Raji (cell line): ENCODE data around the gene ITSN1.

Experiments used
- POLR2A ChIP-seq: IDR thresholded peaks from 2 replicates; pipeline ENCODE4 v1.6.1; 2011; ENCODE audit warnings: low read depth, low read length, control low read depth; ENCODE audit not compliant: insufficient read depth

Gene ITSN1

DNA sequence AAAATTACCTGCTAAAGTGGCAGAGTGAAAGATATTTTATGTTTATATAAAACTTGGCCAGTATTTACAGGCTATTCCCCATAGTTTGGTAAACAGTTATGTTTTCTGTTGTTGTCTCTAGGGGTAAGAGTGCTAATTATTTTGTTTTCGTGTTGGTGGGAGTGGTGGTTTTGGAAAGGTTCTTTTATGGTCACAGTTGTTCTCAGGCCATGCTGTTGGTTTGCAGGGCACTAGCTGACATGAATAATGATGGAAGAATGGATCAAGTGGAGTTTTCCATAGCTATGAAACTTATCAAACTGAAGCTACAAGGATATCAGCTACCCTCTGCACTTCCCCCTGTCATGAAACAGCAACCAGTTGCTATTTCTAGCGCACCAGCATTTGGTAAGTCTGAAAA is 92.5 kb downstream of the ITSN1 start:
- no peak for TF ChIP-seq POLR2A

GRCh38 chr21:33736569-33736968 is 94.3 kb downstream of the ITSN1 start:
- no peak for TF ChIP-seq POLR2A

GRCh38 chr21:33739701-33740100 is 97.4 kb downstream of the ITSN1 start:
- TF ChIP-seq POLR2A: no peak

DNA sequence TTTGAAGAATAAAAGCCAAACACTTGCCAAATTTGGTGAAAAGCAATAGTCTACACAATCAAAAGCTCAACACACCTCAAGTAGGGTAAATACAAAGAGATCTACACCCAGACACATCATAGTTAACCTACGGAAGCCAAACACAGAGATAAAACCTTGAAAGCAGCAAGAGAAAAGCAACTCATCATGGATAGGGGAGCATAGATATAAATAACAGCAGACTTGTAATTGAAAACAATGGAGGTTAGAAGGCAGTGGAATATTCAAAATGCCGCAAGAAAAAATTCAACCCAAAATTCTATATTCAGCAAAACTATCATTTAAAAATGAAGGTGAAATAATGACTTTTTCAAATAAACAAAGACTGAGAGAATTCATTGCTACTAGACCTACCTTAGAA is 105.1 kb downstream of the ITSN1 start:
- TF ChIP-seq POLR2A: no peak

- TF ChIP-seq POLR2A: no peak
Measured at GRCh38 chr21:33748903-33749302, 106.6 kb downstream of the ITSN1 start.

GRCh38 chr21:33750017-33750416 is 107.7 kb downstream of the ITSN1 start:
- no peak for TF ChIP-seq POLR2A

DNA sequence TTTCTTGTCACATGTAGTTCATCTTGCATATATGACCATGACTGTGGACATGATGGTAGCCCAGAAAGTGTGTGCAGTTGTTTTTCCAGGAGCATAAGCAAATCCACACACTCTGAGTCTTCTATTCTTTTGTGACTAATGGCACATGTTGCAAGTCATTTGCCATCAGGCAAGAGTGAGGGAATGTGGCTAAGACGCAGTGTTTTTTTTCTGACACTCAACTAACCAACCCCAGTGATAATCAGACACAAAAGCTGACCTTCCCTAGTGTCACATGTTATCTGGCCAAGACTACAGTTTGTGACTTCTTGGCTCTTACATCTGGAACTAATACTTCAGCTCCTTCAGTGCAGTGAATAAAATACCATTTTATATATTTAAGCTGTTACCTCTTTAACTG is 108.8 kb downstream of the ITSN1 start:
- no peak for TF ChIP-seq POLR2A

GRCh38 chr21:33751533-33751932 is 109.2 kb downstream of the ITSN1 start:
- no peak for TF ChIP-seq POLR2A

DNA sequence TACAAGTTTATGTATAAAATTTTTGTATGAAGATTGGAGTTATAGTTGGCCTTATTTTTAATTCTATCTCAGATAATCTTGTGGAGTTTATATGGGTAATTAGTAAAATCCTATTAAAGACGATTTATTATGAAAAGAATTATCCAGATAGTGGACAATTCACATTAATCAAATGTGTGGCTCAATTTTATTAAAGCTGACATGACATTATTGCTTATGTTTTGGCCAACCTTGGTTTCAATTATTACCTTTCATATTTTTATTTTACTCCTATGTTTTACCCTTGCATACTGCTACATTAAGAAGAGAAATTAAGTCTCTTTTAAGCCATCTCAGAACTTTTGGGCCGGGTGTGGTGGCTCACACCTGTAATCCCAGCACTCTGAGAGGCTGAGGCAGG is 110.0 kb downstream of the ITSN1 start:
- TF ChIP-seq POLR2A: no peak

- TF ChIP-seq POLR2A: no peak
Measured at GRCh38 chr21:33753886-33754285, 111.6 kb downstream of the ITSN1 start.

- TF ChIP-seq POLR2A: no peak
Measured at GRCh38 chr21:33754481-33754880, 112.2 kb downstream of the ITSN1 start.

- no peak for TF ChIP-seq POLR2A
Measured at GRCh38 chr21:33755354-33755753, 113.1 kb downstream of the ITSN1 start.

- no peak for TF ChIP-seq POLR2A
Measured at GRCh38 chr21:33760641-33761440, 118.5 kb downstream of the ITSN1 start.

GRCh38 chr21:33761441-33762036 is 119.2 kb downstream of the ITSN1 start:
- TF ChIP-seq POLR2A: no peak

DNA sequence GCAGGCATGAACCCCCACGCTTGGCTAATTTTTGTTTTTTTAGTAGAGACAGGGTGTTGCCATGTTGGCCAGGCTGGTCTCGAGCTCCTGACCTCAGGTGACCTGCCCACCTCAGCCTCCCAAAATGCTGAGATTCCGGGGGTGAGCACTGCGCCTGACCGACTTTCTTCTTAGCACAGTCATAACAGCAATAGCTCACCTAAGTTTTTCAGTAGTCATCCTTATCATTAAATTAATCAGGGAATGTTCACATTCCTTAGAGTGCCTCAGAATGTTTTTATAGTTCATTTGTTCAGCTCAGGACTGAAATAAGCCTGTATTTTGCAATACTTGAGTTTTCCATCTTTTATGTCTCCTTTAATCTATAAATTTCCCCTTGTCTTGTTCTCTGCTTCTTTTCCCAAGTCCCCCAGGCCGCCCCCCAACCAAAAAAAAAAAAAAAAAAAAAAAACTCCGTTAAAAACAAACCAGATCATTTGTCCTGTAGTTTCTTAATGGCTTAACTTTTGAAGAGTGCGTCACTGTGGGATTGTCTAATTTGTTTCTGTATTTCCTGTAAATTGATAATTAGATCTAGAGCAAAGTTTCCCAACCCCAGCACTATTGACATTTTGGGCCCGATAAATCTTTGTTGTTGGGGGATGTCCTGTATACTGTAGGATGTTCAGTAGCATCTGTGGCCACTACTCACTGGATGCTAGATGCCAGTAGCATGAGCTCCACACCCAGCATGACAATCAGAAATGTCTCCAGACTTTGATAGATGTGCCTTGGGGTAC is 120.7 kb downstream of the ITSN1 start:
- TF ChIP-seq POLR2A: no peak

- TF ChIP-seq POLR2A: no peak
Measured at GRCh38 chr21:33763582-33763899, 121.2 kb downstream of the ITSN1 start.
